ENCODE results near the gene GCKR. TPM values are rescaled to one million over a fixed set of nuclear protein-coding genes. Genes with fewer than 3 reads are reported as not detected.

Gene GCKR
- total and polyA plus RNA-seq, 4 donors = 0.28 to 0.95 (median 0.52) TPM

DNA sequence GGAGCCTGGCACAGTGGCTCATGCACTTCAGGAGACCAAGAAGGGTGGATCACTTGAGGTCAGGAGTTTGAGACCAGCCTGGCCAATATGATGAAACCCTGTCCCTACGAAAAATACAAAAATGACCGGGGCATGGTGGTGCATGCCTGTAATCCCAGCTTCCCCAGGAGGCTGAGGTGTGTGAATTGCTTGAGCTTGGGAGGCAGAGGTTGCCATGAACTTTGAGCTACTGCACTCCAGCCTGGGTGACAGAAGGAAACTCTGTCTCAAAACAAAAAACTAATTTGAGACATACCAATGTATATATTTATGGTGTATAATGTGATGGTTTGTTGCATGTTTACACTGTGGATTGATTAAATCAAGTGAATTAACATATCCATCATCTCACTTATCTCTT, 64.4 kb downstream of the GCKR start:
- Histone ChIP-seq H3K27me3 (ENCODE audit: control insufficient read depth in 3 of 3, insufficient read depth in 3 of 3, low read length in 2 of 3) (no peaks in the 10 kb centered on the region), H3K9ac (ENCODE audit: insufficient read depth in 1 of 2, low read length in 2 of 2) (no peak overlapping the region), H3K4me3 (no peak overlapping the region), H3K4me1 (ENCODE audit: control insufficient read depth in 5 of 5, insufficient read depth in 5 of 5, low read length in 5 of 5) (no peaks in the 10 kb centered on the region), H3K27ac (ENCODE audit: low read depth in 1 of 2, low read length in 1 of 2) (no peak overlapping the region), H3K9me3 (ENCODE audit: control insufficient read depth in 4 of 4, insufficient read depth in 3 of 4, low read length in 3 of 4) (no peaks in the 10 kb centered on the region), H3K36me3 (ENCODE audit: control insufficient read depth in 4 of 4, insufficient read depth in 4 of 4, low read length in 4 of 4) (no peaks in the 10 kb centered on the region)
- DNase-seq (no peak), ATAC-seq (ENCODE audit: insufficient read depth, low FRiP score) (no peak)
- TF ChIP-seq, protein P1, sequence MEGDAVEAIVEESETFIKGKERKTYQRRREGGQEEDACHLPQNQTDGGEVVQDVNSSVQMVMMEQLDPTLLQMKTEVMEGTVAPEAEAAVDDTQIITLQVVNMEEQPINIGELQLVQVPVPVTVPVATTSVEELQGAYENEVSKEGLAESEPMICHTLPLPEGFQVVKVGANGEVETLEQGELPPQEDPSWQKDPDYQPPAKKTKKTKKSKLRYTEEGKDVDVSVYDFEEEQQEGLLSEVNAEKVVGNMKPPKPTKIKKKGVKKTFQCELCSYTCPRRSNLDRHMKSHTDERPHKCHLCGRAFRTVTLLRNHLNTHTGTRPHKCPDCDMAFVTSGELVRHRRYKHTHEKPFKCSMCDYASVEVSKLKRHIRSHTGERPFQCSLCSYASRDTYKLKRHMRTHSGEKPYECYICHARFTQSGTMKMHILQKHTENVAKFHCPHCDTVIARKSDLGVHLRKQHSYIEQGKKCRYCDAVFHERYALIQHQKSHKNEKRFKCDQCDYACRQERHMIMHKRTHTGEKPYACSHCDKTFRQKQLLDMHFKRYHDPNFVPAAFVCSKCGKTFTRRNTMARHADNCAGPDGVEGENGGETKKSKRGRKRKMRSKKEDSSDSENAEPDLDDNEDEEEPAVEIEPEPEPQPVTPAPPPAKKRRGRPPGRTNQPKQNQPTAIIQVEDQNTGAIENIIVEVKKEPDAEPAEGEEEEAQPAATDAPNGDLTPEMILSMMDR (IDR thresholded peaks at IDR 0.05; ENCODE audit: control extremely low read depth, extremely low read depth) = no peak
- WGBS, 2 donors = 89 to 96% methylated on average over 2 of the region's 2 CpGs

- ATAC-seq (ENCODE audit: insufficient read depth, low FRiP score) = no peak
- H3K27ac ChIP-seq (ENCODE audit: low read depth in 1 of 2, low read length in 1 of 2) = no peak overlapping the region
- no peaks in the 10 kb centered on the region for H3K36me3 ChIP-seq (ENCODE audit: control insufficient read depth in 4 of 4, insufficient read depth in 4 of 4, low read length in 4 of 4)
- peaks cover 0 to 2% (median 0%) of the 10 kb centered on the region in 4 donors for H3K9me3 ChIP-seq (ENCODE audit: control insufficient read depth in 4 of 4, insufficient read depth in 3 of 4, low read length in 3 of 4)
- no peaks in the 10 kb centered on the region for H3K4me1 ChIP-seq (ENCODE audit: control insufficient read depth in 5 of 5, insufficient read depth in 5 of 5, low read length in 5 of 5)
- H3K4me3 ChIP-seq = no peak overlapping the region
- peaks cover 0 to 4% (median 0%) of the 10 kb centered on the region in 3 donors for H3K27me3 ChIP-seq (ENCODE audit: control insufficient read depth in 3 of 3, insufficient read depth in 3 of 3, low read length in 2 of 3)
- H3K9ac ChIP-seq (ENCODE audit: insufficient read depth in 1 of 2, low read length in 2 of 2) = no peak overlapping the region
- TF ChIP-seq, protein P1 (IDR thresholded peaks at IDR 0.05; ENCODE audit: control extremely low read depth, extremely low read depth) = no peak
- 65 to 66% methylated on average over 2 of the region's 2 CpGs for WGBS, 2 donors
- no peak for DNase-seq
Observed at GRCh38 chr2:27566628-27567027, 70.0 kb downstream of the GCKR start.

- Histone ChIP-seq H3K4me3 (no peak overlapping the region), H3K9ac (ENCODE audit: insufficient read depth in 1 of 2, low read length in 2 of 2) (no peak overlapping the region), H3K4me1 (ENCODE audit: control insufficient read depth in 5 of 5, insufficient read depth in 5 of 5, low read length in 5 of 5) (no peaks in the 10 kb centered on the region), H3K27me3 (ENCODE audit: control insufficient read depth in 3 of 3, insufficient read depth in 3 of 3, low read length in 2 of 3) (peaks cover 0 to 4% (median 0%) of the 10 kb centered on the region in 3 donors), H3K9me3 (ENCODE audit: control insufficient read depth in 4 of 4, insufficient read depth in 3 of 4, low read length in 3 of 4) (peaks cover 0 to 12% (median 3%) of the 10 kb centered on the region in 4 donors), H3K27ac (ENCODE audit: low read depth in 1 of 2, low read length in 1 of 2) (no peak overlapping the region), H3K36me3 (ENCODE audit: control insufficient read depth in 4 of 4, insufficient read depth in 4 of 4, low read length in 4 of 4) (no peaks in the 10 kb centered on the region)
- no peak for DNase-seq
- 58 to 59% methylated on average over 2 of the region's 2 CpGs for WGBS, 2 donors
- ATAC-seq (ENCODE audit: insufficient read depth, low FRiP score) = no peak
- TF ChIP-seq, protein P1 (IDR thresholded peaks at IDR 0.05; ENCODE audit: control extremely low read depth, extremely low read depth) = no peak
Observed at GRCh38 chr2:27569398-27569797, 72.8 kb downstream of the GCKR start.

GRCh38 chr2:27571197-27571596, 74.6 kb downstream of the GCKR start:
- Histone ChIP-seq H3K36me3 (ENCODE audit: control insufficient read depth in 4 of 4, insufficient read depth in 4 of 4, low read length in 4 of 4) (no peaks in the 10 kb centered on the region), H3K27me3 (ENCODE audit: control insufficient read depth in 3 of 3, insufficient read depth in 3 of 3, low read length in 2 of 3) (peaks cover 0 to 4% (median 0%) of the 10 kb centered on the region in 3 donors), H3K27ac (ENCODE audit: low read depth in 1 of 2, low read length in 1 of 2) (no peak overlapping the region), H3K4me1 (ENCODE audit: control insufficient read depth in 5 of 5, insufficient read depth in 5 of 5, low read length in 5 of 5) (no peaks in the 10 kb centered on the region), H3K4me3 (no peak overlapping the region), H3K9ac (ENCODE audit: insufficient read depth in 1 of 2, low read length in 2 of 2) (no peak overlapping the region), H3K9me3 (ENCODE audit: control insufficient read depth in 4 of 4, insufficient read depth in 3 of 4, low read length in 3 of 4) (peaks cover 0 to 15% (median 7%) of the 10 kb centered on the region in 4 donors)
- DNase-seq (no peak), ATAC-seq (ENCODE audit: insufficient read depth, low FRiP score) (no peak)
- 76 to 90% methylated on average over 3 of the region's 3 CpGs for WGBS, 2 donors
- TF ChIP-seq, protein P1 (IDR thresholded peaks at IDR 0.05; ENCODE audit: control extremely low read depth, extremely low read depth) = no peak
